ENCODE measurements around the gene NFYC. TPM values are rescaled to one million over a fixed set of nuclear protein-coding genes. Genes with fewer than 3 reads are reported as not detected.

Gene NFYC
- total and polyA plus RNA-seq, 3 donors from 2014 or later: 69.1 to 83.9 (median 70.0) TPM

DNA sequence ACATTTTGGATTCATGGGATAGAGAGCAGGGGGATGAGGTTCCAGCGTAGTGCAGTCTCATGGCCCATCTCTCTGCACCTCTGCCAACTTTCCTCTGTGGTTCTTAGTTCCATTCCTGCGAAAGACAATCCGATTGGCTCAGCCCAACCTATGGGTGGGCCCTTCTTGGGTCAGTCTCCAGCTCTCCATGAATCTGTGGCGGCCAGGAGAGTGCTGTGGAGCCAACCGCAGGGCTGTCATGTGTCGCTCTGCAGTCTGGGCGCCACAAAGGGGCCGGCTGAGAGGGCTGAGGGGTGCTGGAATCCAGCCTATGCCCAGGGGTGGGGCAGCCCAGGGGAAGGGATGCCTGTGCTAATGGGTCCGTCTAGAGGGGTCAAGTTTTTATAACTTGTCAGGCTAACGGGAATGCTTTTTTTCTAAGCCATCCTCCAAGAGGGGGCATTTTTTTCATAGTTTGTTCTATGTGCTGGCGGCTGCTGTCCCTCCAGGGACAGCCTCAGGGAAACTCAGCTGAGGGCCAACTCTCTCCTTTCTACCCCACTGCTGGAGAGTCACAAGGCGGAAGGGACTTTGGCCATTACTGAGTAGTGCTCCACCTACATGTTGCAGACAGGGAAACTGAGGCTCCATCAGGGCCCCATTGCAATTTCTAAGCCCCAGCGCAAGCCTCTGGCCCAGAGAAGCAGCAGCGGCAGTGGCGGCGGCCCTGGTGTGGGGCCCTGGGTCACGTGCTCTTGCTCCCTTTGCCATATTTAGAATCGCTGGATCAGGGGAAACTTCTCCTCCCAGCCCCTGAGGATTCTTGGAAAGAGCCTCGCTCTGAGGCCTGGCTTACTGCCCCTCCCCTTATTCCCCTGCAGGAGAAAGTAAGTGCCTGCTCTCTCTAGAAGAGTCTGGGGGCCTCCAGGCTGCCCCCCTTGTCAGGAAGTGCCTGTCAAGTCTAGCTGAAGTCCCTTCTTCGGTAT, 115.5 kb downstream of the NFYC start:
- no peaks in the 10 kb centered on the region for H3K9me3 ChIP-seq
- H3K4me3 ChIP-seq: no peak overlapping the region
- no peaks in the 10 kb centered on the region for H3K27me3 ChIP-seq
- WGBS, 2 donors: 53 to 69% methylated on average over 9 to 20 of the region's 20 CpGs
- DNase-seq: peak; percentile 76
- H3K36me3 ChIP-seq (ENCODE audit: low read depth, missing control alignments): no peaks in the 10 kb centered on the region
- intact Hi-C loops (cut with DNase I; ENCODE audit: low total_unique reads): no loop called here
- peaks cover 19% of the 10 kb centered on the region for H3K4me1 ChIP-seq
- H3K27ac ChIP-seq: peak overlapping the region in 1 of 2 donors; percentile 78
- TF ChIP-seq CTCF (IDR thresholded peaks at IDR 0.05): no peak
- no peak for TF ChIP-seq POLR2A (IDR thresholded peaks at IDR 0.05)

DNA sequence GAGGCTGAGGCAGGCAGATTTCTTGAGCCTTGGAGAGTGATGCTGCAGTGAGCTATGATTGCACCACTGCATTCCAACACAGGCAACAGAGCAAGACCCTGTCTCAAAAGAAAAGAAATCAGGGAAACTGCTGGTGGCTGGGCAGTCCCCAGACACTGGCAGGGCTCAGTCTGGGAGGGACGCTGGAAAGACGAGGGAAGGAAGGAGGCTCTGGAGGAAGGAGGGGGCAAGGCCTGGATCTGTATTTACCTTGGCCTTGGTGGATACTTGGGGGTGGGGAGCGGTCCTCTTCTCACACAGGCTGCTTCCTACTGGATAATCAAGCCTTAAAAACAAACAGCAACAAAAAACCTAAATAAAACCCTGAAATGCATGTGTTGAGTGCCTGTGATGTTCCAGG, 116.5 kb downstream of the NFYC start:
- H3K4me1 ChIP-seq: peaks cover 19% of the 10 kb centered on the region
- 46 to 75% methylated on average over 3 of the region's 3 CpGs for whole genome bisulfite sequencing, 2 donors
- peak overlapping the region in 1 of 2 donors; percentile 78 for H3K27ac ChIP-seq
- intact Hi-C loops (cut with DNase I; ENCODE audit: low total_unique reads): no loop called here
- peak; percentile 27 for DNase-seq
- TF ChIP-seq POLR2A (IDR thresholded peaks at IDR 0.05) (no peak), CTCF (IDR thresholded peaks at IDR 0.05) (no peak)
- no peaks in the 10 kb centered on the region for H3K36me3 ChIP-seq (ENCODE audit: low read depth, missing control alignments)
- no peaks in the 10 kb centered on the region for H3K9me3 ChIP-seq
- H3K4me3 ChIP-seq: no peak overlapping the region
- no peaks in the 10 kb centered on the region for H3K27me3 ChIP-seq

DNA sequence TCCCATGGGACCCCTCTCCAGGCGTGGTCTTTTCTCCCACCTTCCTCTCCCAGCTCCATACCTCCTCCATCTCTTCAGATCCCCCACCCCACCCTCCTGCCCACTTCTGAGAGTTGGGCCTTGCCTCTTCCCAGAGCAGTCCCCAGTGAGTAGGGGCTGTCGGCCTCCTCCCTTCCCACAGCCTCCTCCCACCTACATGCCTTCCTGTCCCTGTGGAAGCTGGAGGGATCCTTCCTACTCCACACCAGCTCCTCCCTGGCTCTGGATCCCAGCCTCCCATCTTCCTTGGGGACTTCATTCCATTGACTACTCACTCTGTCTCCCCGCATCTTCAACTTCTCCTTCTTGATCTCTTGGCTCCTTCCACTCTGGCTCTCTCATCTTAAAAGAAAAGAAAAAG, 116.9 kb downstream of the NFYC start:
- H3K4me3 ChIP-seq: no peak overlapping the region
- H3K4me1 ChIP-seq: peaks cover 19% of the 10 kb centered on the region
- no peaks in the 10 kb centered on the region for H3K36me3 ChIP-seq (ENCODE audit: low read depth, missing control alignments)
- no peaks in the 10 kb centered on the region for H3K27me3 ChIP-seq
- no peak for DNase-seq
- 64 to 72% methylated on average over 3 of the region's 3 CpGs for WGBS, 2 donors
- no peaks in the 10 kb centered on the region for H3K9me3 ChIP-seq
- H3K27ac ChIP-seq: no peak overlapping the region
- intact Hi-C loops (cut with DNase I; ENCODE audit: low total_unique reads): no loop called here
- no peak for TF ChIP-seq POLR2A (IDR thresholded peaks at IDR 0.05)
- no peak for TF ChIP-seq CTCF (IDR thresholded peaks at IDR 0.05)

DNA sequence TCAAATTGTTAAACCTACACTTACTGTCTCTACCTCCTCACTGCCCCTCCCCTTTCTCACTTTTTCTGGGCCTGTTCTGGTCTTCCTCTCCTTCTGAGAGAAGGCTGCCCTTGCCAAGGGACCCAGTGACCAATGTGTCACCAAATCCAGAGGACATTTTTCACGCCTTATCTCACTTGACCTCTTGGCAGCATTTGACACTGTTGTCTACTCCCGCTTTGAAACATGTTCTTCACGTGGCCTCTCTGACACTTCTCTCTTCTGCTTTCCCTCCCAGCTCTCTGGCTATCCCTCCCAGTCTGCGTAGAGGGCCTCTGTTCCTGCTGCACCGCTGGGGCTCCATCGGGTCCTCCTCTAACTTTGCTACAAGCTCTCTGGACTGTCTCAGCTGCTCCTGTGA, 117.4 kb downstream of the NFYC start:
- TF ChIP-seq CTCF (IDR thresholded peaks at IDR 0.05) (no peak), POLR2A (IDR thresholded peaks at IDR 0.05) (no peak)
- no peak overlapping the region for H3K27ac ChIP-seq
- H3K4me3 ChIP-seq: no peak overlapping the region
- 57 to 84% methylated on average over 6 of the region's 6 CpGs for WGBS, 2 donors
- no peaks in the 10 kb centered on the region for H3K27me3 ChIP-seq
- no peaks in the 10 kb centered on the region for H3K36me3 ChIP-seq (ENCODE audit: low read depth, missing control alignments)
- H3K9me3 ChIP-seq: no peaks in the 10 kb centered on the region
- peak; percentile 53 for DNase-seq
- H3K4me1 ChIP-seq: peaks cover 19% of the 10 kb centered on the region
- intact Hi-C loops (cut with DNase I; ENCODE audit: low total_unique reads): no loop called here
